Activated CD8-positive, alpha-beta T cell treated with anti-CD3 and anti-CD28 coated beads, Interleukin-2, amount 10 ng/mL, durations not matched to agents 7 days and 5 days (primary cell): ENCODE measurements around the gene GALNT5. TPM values are rescaled to one million over a fixed set of nuclear protein-coding genes. Genes with fewer than 3 reads are reported as not detected.
"Not testable (repeated sequence)": the region's sequence is repeated elsewhere in the genome, so short reads cannot be mapped to it uniquely, and the experiment has no call there.

Source experiments
- ATAC-seq: fragments of 150-1000 bp; cut with Tn5 transposase; one replicate; pipeline ENCODE4 v1.10.0; 2021; ENCODE audit warnings: moderate library complexity
- CTCF ChIA-PET: fragments of 350-600 bp; sonication (Branson Sonifier 250); formaldehyde crosslinking; loops from one replicate; lab custom pipeline; 2021; ENCODE audit warnings: antibody characterized with exemption; lab: Charles Lee
- POLR2A ChIA-PET: fragments of 350-600 bp; sonication (Branson Sonifier 250); formaldehyde crosslinking; loops from one replicate; lab custom pipeline; 2021; ENCODE audit warnings: antibody characterized with exemption; lab: Charles Lee
- DNase-seq: peaks from one replicate; pipeline ENCODE4 v3.0.0-alpha.2; 2020
- H3K27ac Mint-ChIP-seq: one replicate; pipeline ENCODE4 v1.8.0; 2021; ENCODE audit warnings: mild to moderate bottlenecking, mixed read lengths
- H3K27me3 Mint-ChIP-seq: one replicate; pipeline ENCODE4 v1.8.0; 2021; ENCODE audit warnings: low read depth, mixed read lengths
- H3K36me3 Mint-ChIP-seq: one replicate; pipeline ENCODE4 v1.8.0; 2021; ENCODE audit warnings: low read depth, mixed read lengths
- H3K4me1 Mint-ChIP-seq: one replicate; pipeline ENCODE4 v1.8.0; 2021; ENCODE audit warnings: low read depth, mixed read lengths
- H3K4me3 Mint-ChIP-seq: one replicate; pipeline ENCODE4 v1.8.0; 2021; ENCODE audit warnings: mild to moderate bottlenecking, mixed read lengths
- H3K9me3 Mint-ChIP-seq: one replicate; pipeline ENCODE4 v1.8.0; 2022; ENCODE audit warnings: mixed read lengths; ENCODE audit not compliant: insufficient read depth
- total RNA-seq, 2 experiments: library from RNA; stranded (reverse); gene quantifications; one replicate each; pipeline ENCODE4 v1.2.3, GENCODE V29; 2021

The GALNT5 gene, protein sequence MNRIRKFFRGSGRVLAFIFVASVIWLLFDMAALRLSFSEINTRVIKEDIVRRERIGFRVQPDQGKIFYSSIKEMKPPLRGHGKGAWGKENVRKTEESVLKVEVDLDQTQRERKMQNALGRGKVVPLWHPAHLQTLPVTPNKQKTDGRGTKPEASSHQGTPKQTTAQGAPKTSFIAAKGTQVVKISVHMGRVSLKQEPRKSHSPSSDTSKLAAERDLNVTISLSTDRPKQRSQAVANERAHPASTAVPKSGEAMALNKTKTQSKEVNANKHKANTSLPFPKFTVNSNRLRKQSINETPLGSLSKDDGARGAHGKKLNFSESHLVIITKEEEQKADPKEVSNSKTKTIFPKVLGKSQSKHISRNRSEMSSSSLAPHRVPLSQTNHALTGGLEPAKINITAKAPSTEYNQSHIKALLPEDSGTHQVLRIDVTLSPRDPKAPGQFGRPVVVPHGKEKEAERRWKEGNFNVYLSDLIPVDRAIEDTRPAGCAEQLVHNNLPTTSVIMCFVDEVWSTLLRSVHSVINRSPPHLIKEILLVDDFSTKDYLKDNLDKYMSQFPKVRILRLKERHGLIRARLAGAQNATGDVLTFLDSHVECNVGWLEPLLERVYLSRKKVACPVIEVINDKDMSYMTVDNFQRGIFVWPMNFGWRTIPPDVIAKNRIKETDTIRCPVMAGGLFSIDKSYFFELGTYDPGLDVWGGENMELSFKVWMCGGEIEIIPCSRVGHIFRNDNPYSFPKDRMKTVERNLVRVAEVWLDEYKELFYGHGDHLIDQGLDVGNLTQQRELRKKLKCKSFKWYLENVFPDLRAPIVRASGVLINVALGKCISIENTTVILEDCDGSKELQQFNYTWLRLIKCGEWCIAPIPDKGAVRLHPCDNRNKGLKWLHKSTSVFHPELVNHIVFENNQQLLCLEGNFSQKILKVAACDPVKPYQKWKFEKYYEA
- total RNA-seq = not detected

DNA sequence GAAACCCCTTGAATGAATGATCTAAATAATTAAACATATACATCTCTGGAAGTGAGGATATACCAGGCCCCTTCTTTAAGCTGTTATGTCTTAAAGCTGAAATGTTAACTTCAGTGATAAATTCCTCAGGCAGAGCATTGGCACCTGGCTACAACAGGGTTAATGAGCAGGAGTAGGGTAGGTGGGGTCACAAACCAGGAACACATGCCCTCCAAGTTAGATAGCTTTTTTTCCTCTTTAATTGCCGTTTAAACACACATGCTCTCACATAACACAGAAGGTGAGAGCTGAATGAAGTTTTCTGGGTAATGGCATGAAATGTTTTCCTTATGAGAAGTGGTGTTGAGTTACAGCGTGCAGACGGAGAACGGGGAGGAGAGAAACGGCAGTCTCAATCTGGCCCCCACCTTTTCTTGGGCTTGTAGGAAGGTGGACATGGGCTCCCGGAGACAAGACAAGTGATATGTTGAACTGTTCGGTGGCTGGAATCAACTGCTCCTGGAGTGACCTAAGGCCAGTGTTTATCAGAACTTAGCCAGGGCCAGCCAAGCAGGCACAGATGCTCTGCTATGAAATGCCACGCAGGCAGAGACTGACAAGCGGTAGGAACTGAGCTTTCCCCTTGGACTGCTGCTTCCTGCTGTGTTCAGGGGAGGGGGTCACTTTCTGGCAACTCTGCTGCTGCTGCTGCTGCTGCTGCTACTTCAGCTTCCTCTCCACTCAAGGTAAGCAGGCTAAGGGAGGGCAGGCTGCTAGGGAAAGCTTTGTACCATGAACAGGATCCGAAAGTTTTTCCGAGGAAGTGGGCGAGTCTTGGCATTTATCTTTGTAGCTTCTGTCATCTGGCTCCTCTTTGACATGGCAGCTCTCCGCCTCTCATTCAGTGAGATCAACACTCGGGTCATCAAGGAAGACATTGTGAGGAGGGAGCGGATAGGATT lies at the start of gene GALNT5:
TSS of gene GALNT5 (plus strand) at position 394 of the 941 bp plus-strand sequence. CDS start at position 772, 378 bp downstream.
- H3K36me3 Mint-ChIP-seq = no peaks in the 10 kb centered on the region
- no peak within 1 kb of the TSS for H3K27ac Mint-ChIP-seq
- ChIA-PET POLR2A (no interaction called here), CTCF (interaction anchor here (0.9 to 1.0 kb wide), 2 partner anchors 70 to 669 kb away, joined by 3 read pairs; no protein-coding TSS in a partner anchor)
- DNase-seq (no peak), ATAC-seq (no peak)
- no peaks in the 10 kb centered on the region for H3K9me3 Mint-ChIP-seq
- H3K4me3 Mint-ChIP-seq = no peak within 1 kb of the TSS
- H3K4me1 Mint-ChIP-seq = peaks cover 14% of the 10 kb centered on the region
- peaks cover 5% of the 10 kb centered on the region for H3K27me3 Mint-ChIP-seq

- POLR2A ChIA-PET = no interaction called here
These were observed 41.1 kb upstream of the GALNT5 start for GRCh38 chr2:157216286-157216965.

DNA sequence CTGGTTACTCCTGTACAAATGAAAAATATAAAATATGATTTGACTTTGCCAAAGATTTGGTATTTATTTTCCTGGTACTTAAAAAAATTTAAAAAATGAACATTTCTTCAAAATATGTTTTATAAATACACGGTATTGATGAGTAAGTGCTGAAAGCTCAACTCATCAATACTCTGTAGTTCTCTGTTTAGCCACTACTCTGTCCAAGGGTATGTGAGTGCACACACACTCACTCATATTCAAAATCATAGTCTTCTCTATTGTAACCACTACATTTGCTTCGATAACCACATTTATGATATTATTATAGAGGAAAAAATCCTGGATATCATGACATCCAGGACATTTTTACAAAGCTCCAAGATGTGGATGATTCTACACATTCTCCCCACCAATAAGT lies 40.1 kb upstream of the GALNT5 start:
- DNase-seq (no peak), ATAC-seq (no peak)
- Mint-ChIP-seq H3K36me3 (no peaks in the 10 kb centered on the region), H3K27me3 (peaks cover 5% of the 10 kb centered on the region), H3K4me3 (no peak overlapping the region), H3K27ac (no peak overlapping the region), H3K4me1 (no peaks in the 10 kb centered on the region), H3K9me3 (no peaks in the 10 kb centered on the region)
- CTCF ChIA-PET = no interaction called here
- POLR2A ChIA-PET = no interaction called here

More at GRCh38 chr2:157216286-157216965, 41.1 kb upstream of the GALNT5 start:
- Mint-ChIP-seq H3K4me1 (no peaks in the 10 kb centered on the region), H3K27me3 (peaks cover 2% of the 10 kb centered on the region), H3K36me3 (no peaks in the 10 kb centered on the region), H3K4me3 (no peak overlapping the region), H3K27ac (no peak overlapping the region), H3K9me3 (no peaks in the 10 kb centered on the region)
- CTCF ChIA-PET = no interaction called here
- DNase-seq (no peak), ATAC-seq (no peak)

DNA sequence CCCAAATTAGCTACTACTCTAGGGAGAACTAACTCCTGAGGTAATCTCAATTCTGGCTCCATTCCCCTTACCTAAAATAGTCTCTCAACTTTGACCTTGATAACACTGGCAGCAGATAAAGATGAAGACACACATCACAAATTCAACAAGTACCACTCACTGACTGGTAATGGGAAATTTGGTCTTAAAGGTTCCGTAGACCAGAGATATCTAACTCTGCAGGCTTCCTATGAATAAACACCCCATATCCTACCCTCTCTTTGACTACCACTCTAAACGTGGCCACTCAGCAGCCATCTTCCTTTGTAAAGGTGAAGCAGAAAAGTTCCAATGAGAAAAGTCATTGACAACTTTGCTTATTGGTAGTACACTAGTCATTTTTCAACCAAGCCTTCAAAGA lies 38.6 kb upstream of the GALNT5 start:
- no peak overlapping the region for H3K4me3 Mint-ChIP-seq
- no peak overlapping the region for H3K27ac Mint-ChIP-seq
- H3K36me3 Mint-ChIP-seq = no peaks in the 10 kb centered on the region
- no peak for ATAC-seq
- no peak for DNase-seq
- peaks cover 3% of the 10 kb centered on the region for H3K27me3 Mint-ChIP-seq
- ChIA-PET POLR2A (no interaction called here), CTCF (no interaction called here)
- no peaks in the 10 kb centered on the region for H3K4me1 Mint-ChIP-seq
- no peaks in the 10 kb centered on the region for H3K9me3 Mint-ChIP-seq

DNA sequence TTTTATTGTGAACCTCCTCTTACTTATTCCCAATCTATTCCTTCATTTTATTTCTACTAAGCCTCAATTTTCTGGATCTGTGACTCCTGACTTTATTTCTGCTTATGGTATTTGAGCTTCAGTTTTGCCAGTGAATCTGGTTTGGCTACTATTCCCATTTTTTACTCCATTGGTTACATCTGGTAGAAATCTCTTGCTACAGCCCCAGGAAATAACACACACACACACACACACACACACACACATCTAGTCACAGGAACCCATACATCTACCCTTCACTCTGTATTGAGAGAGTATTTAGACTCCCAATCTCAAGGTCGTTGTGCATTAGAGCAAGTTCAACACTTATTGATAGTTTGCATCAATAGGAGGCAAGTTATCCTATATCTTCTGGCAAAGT lies 37.0 kb upstream of the GALNT5 start:
- no peak overlapping the region for H3K27ac Mint-ChIP-seq
- ChIA-PET CTCF (no interaction called here), POLR2A (no interaction called here)
- H3K4me1 Mint-ChIP-seq = no peaks in the 10 kb centered on the region
- no peak for ATAC-seq
- no peak overlapping the region for H3K4me3 Mint-ChIP-seq
- no peaks in the 10 kb centered on the region for H3K36me3 Mint-ChIP-seq
- no peaks in the 10 kb centered on the region for H3K9me3 Mint-ChIP-seq
- no peak for DNase-seq
- H3K27me3 Mint-ChIP-seq = peaks cover 3% of the 10 kb centered on the region

DNA sequence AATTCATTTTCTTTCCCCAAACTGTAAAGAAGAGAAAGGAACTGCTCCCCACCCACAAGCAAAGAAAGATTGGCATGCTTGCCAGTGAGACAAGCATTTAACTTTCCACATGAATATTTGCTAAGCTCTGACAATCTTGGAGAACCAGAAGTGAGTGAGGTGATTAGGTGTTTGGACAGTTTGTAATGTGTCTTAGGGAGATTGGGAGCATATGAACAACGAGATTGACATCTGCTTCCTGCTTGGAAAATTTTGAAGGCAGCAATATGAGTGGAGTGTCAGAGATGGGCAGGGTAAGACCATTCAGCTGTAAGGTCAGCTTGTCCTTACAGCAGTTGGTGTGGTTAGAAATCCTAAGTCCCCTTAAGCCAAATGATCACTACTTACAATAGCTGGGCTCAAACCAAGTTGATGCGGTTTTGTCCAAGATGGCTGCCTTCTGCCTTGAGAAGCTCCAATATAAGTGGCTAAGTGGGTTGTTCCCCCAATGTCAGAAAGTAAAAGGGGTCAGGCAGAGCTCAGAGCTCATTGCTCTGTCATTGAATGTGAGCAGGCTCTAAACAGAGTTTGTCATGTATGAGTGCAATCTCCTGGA lies 36.0 kb upstream of the GALNT5 start:
- POLR2A ChIA-PET = no interaction called here

DNA sequence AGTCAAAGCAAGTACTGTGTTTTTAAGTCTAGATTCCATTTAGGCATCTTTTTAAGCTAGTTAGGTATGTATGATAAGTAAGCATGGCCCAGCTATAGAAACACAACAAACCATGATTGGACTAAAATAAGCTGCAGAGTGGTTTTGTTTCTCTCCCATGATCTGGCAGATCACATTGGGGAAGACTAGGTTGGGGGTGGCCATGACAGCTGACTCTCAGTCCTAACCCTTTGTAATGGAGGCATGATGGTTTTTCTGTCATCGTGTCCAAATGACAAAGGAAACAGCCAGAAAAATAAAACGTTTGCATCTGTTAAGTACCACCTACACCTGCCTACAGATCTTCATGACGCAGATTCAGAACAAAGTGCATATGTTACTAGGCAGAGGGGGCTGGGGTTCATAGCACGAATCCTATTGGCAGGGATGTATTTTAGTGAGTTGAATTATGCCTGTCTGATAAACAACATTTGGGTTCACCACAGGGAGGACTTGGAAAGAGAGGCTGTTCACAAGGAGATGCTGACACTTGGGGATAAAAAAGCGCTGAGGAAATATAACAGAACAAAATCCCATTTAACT lies 33.8 kb upstream of the GALNT5 start:
- H3K4me3 Mint-ChIP-seq = no peak overlapping the region
- H3K36me3 Mint-ChIP-seq = no peaks in the 10 kb centered on the region
- no peaks in the 10 kb centered on the region for H3K4me1 Mint-ChIP-seq
- ChIA-PET CTCF (no interaction called here), POLR2A (no interaction called here)
- ATAC-seq (no peak), DNase-seq (no peak)
- H3K9me3 Mint-ChIP-seq = no peaks in the 10 kb centered on the region
- no peak overlapping the region for H3K27ac Mint-ChIP-seq
- H3K27me3 Mint-ChIP-seq = peaks cover 3% of the 10 kb centered on the region

More for the DNA sequence above, 36.0 kb upstream of the GALNT5 start:
- Mint-ChIP-seq H3K27ac (no peak overlapping the region), H3K9me3 (no peaks in the 10 kb centered on the region), H3K27me3 (peaks cover 3% of the 10 kb centered on the region), H3K36me3 (no peaks in the 10 kb centered on the region), H3K4me3 (no peak overlapping the region), H3K4me1 (no peaks in the 10 kb centered on the region)
- DNase-seq = no peak
- CTCF ChIA-PET = no interaction called here
- no peak for ATAC-seq

DNA sequence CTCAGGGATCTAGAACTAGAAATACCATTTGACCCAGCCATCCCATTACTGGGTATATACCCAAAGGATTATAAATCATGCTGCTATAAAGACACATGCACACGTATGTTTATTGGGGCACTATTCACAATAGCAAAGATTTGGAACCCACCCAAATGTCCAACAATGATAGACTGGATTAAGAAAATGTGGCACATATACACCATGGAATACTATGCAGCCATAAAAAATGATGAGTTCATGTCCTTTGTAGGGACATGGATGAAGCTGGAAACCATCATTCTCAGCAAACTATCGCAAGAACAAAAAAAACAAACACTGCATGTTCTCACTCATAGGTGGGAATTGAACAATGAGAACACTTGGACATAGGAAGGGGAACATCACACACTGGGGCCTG lies 33.1 kb upstream of the GALNT5 start:
- H3K4me1 Mint-ChIP-seq, DNase-seq, H3K27ac Mint-ChIP-seq, H3K36me3 Mint-ChIP-seq, CTCF ChIA-PET, H3K9me3 Mint-ChIP-seq, H3K27me3 Mint-ChIP-seq, POLR2A ChIA-PET, H3K4me3 Mint-ChIP-seq, ATAC-seq: not testable (repeated sequence)

GRCh38 chr2:157227592-157227991 lies 29.9 kb upstream of the GALNT5 start:
- CTCF ChIA-PET = no interaction called here

DNA sequence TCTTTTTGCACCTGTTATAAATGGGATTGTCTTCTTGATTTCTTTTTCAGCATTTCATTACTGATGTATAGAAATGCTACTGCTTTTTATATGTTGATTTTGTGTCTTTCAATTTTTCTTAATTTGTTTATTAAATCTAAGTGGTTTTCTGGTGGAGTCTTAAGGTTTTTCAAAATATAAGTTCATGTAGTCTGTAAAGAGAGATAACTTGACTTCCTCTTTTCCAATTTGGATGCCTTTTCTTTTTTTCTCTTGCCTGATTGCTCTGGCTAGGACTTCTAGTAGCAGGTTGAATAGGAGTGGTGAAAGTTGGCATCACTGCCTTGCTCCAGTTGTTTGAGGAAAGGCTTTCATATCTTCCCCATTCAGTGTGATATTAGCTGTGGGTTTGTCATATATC lies 28.6 kb upstream of the GALNT5 start:
- ChIA-PET CTCF (no interaction called here), POLR2A (no interaction called here)
- Mint-ChIP-seq H3K27ac (no peak overlapping the region), H3K4me3 (no peak overlapping the region), H3K27me3 (peaks cover 8% of the 10 kb centered on the region), H3K4me1 (no peaks in the 10 kb centered on the region), H3K36me3 (no peaks in the 10 kb centered on the region), H3K9me3 (no peaks in the 10 kb centered on the region)
- DNase-seq (no peak), ATAC-seq (no peak)

More at GRCh38 chr2:157227592-157227991, 29.9 kb upstream of the GALNT5 start:
- ATAC-seq = no peak
- Mint-ChIP-seq H3K9me3 (no peaks in the 10 kb centered on the region), H3K27me3 (peaks cover 4% of the 10 kb centered on the region), H3K4me1 (no peaks in the 10 kb centered on the region), H3K36me3 (no peaks in the 10 kb centered on the region), H3K27ac (no peak overlapping the region), H3K4me3 (no peak overlapping the region)
- POLR2A ChIA-PET = no interaction called here
- no peak for DNase-seq
